HEK293T (cell line): ENCODE results near the gene BTBD1.
"Not testable (repeated sequence)": the region's sequence is repeated elsewhere in the genome, so short reads cannot be mapped to it uniquely, and the experiment has no call there.

ENCODE experiments used
- BHLHE40 ChIP-seq: fragments of 450-650 bp; IDR thresholded peaks from 2 replicates; pipeline ENCODE4 v1.6.1; 2016; ENCODE audit warnings: mild to moderate bottlenecking, moderate library complexity, borderline replicate concordance
- ELF4 ChIP-seq: fragments of 450-650 bp; IDR thresholded peaks from 2 replicates; pipeline ENCODE4 v1.6.1; 2017; ENCODE audit warnings: antibody characterized with exemption
- FOXM1 ChIP-seq: fragments of 450-650 bp; IDR thresholded peaks from 2 replicates; pipeline ENCODE4 v1.6.1; 2017; ENCODE audit warnings: mild to moderate bottlenecking, borderline replicate concordance
- HDGF ChIP-seq: fragments of 450-650 bp; IDR thresholded peaks from 2 replicates; pipeline ENCODE4 v1.6.1; 2017; ENCODE audit warnings: antibody characterized with exemption, borderline replicate concordance
- L3MBTL2 ChIP-seq: fragments of 450-650 bp; conservative IDR thresholded peaks from 2 replicates; pipeline ENCODE4 v1.6.1; 2016; ENCODE audit warnings: mild to moderate bottlenecking
- NFRKB ChIP-seq: fragments of 450-650 bp; IDR thresholded peaks from 2 replicates; pipeline ENCODE4 v1.6.1; 2016; ENCODE audit warnings: mild to moderate bottlenecking, moderate library complexity
- SP1 ChIP-seq: fragments of 450-650 bp; IDR thresholded peaks from 2 replicates; pipeline ENCODE4 v1.6.1; 2017
- SUZ12 ChIP-seq: fragments of 450-650 bp; IDR thresholded peaks from 2 replicates; pipeline ENCODE4 v1.6.1; 2016; ENCODE audit warnings: mild to moderate bottlenecking

GRCh38 chr15:83000672-83001031, 66.4 kb downstream of the BTBD1 start:
- not testable (repeated sequence) for TF ChIP-seq HDGF, BHLHE40, SUZ12, NFRKB, SP1, ELF4, FOXM1, L3MBTL2
